DMS153 treated with DMSO at 0.1 percent for 48 hours (cell line): ENCODE data around the gene TRIM36.

Experiments
- DNase-seq: peaks from one replicate; lab custom pipeline; 2025; ENCODE audit not compliant: unreplicated experiment; lab: John Stamatoyannopoulos, UW

TRIM36 gene

DNA sequence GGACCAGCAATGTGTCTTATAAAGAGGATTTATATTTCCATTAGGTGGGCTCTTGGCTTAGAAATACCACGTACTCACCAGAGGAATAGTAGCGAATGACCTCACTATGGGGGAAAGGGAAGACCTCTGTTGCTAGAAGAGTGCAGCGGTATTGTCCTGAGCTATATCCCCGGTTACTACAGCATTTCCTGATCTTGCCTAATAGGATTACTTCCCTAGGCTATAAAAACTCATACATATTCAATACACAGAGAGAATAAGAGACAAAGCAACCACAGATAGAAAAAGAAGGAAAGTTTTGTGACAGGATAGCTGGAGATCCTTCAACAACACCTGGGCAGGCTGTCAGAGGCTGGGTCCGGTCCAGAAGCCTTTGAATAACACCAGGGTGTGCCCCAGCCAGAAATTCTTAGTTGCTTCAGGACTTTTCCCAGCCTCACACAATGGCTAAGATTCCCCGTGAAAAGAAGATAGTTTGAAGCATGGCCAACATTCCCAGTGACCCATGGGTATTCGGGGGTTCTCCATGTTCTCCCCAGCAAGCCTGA lies 85.4 kb downstream of the TRIM36 start:
- DNase-seq = no peak

DNA sequence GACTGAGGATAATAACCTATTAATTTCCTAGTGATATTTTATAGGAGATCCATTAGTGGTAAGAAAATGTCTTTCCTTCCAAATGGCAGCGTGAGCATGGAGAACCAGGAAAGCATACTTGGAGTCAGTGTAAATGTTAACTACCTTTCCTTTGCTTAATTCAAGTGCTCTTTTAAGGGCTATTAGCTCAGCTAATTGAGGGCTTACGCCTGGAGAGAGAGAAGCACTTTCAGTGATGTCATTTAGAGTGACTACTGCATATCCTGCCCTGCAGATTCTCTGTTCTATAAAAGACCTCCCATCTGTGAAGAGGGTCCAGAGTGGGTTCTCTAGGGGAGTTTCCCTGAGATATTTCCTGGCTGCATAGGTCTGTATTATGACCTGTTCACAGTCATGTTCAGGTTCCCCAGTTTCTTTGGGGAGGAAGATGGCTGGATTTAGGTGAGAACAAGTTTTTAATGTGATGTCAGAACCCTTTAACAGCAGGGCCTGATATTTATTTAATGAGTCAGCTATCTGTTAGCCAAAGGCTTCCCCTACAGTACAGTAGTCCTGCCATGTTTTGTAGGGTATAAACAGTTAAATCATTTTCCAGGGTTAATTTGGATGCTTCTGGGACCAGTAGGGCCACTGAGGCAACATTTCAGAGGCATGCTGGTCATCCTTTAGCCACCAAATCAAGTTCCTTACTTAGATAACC lies 89.6 kb downstream of the TRIM36 start:
- DNase-seq = no peak
